Ishikawa (cell line): ENCODE measurements around the gene APOA5.

Source experiments
- CEBPB ChIP-seq: IDR thresholded peaks from 2 replicates; pipeline ENCODE4 v1.6.1; 2012
- CREB1 ChIP-seq: IDR thresholded peaks from 2 replicates; pipeline ENCODE4 v1.6.1; 2012; ENCODE audit warnings: low read depth
- EGR1 ChIP-seq: IDR thresholded peaks from 2 replicates; pipeline ENCODE4 v1.6.1; 2012
- EP300 ChIP-seq: IDR thresholded peaks from 2 replicates; pipeline ENCODE4 v1.6.1; 2012; ENCODE audit warnings: borderline replicate concordance
- FOXM1 ChIP-seq: IDR thresholded peaks from 2 replicates; pipeline ENCODE4 v1.6.1; 2012; ENCODE audit warnings: low read depth, borderline replicate concordance
- NFIC ChIP-seq: IDR thresholded peaks from 2 replicates; pipeline ENCODE4 v1.6.1; 2012
- RAD21 ChIP-seq: IDR thresholded peaks from 2 replicates; pipeline ENCODE4 v1.6.1; 2012; ENCODE audit warnings: low read depth
- TAF1 ChIP-seq: IDR thresholded peaks from 2 replicates; pipeline ENCODE4 v1.6.1; 2012; ENCODE audit warnings: low read depth, mild to moderate bottlenecking
- TCF12 ChIP-seq: IDR thresholded peaks from 2 replicates; pipeline ENCODE4 v1.6.1; 2012; ENCODE audit warnings: low read depth
- TEAD4 ChIP-seq: IDR thresholded peaks from 2 replicates; pipeline ENCODE4 v1.6.1; 2012
- YY1 ChIP-seq: IDR thresholded peaks from 2 replicates; pipeline ENCODE4 v1.6.1; 2012; ENCODE audit warnings: low read depth
- ZBTB7A ChIP-seq: IDR thresholded peaks from 2 replicates; pipeline ENCODE4 v1.6.1; 2012; ENCODE audit warnings: low read depth
- TF ChIP-seq, protein P1 (sequence below): IDR thresholded peaks from 2 replicates; pipeline ENCODE4 v1.6.1; 2012; ENCODE audit warnings: low read depth, mild to moderate bottlenecking
- TF ChIP-seq, protein P2 (sequence below): IDR thresholded peaks from 2 replicates; pipeline ENCODE4 v1.6.1; 2012
- TF ChIP-seq, protein P3 (sequence below): IDR thresholded peaks from 2 replicates; pipeline ENCODE4 v1.6.1; 2012

Gene APOA5

DNA sequence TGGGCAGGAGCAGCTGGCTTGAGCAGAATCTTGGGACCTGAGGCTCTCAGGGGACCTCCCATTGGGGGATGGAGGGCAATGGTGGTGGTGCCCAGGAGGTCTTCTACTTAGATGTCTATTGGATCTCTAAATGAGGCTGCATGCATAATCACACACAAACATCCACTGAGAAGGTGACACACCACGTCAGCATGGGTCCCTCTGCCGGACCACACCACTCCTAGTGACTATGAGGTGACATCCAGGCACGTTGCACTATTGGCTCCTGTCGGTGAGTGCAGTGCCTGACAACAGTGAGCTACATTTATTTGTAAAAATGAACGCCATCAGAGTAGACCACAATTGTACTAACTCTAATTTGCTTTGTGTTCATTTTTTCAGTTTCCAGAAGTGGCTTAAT, 33.8 kb upstream of the APOA5 start:
- TF ChIP-seq ZBTB7A (no peak), CEBPB (no peak), TEAD4 (no peak), RAD21 (no peak)
- TF ChIP-seq, protein P1, sequence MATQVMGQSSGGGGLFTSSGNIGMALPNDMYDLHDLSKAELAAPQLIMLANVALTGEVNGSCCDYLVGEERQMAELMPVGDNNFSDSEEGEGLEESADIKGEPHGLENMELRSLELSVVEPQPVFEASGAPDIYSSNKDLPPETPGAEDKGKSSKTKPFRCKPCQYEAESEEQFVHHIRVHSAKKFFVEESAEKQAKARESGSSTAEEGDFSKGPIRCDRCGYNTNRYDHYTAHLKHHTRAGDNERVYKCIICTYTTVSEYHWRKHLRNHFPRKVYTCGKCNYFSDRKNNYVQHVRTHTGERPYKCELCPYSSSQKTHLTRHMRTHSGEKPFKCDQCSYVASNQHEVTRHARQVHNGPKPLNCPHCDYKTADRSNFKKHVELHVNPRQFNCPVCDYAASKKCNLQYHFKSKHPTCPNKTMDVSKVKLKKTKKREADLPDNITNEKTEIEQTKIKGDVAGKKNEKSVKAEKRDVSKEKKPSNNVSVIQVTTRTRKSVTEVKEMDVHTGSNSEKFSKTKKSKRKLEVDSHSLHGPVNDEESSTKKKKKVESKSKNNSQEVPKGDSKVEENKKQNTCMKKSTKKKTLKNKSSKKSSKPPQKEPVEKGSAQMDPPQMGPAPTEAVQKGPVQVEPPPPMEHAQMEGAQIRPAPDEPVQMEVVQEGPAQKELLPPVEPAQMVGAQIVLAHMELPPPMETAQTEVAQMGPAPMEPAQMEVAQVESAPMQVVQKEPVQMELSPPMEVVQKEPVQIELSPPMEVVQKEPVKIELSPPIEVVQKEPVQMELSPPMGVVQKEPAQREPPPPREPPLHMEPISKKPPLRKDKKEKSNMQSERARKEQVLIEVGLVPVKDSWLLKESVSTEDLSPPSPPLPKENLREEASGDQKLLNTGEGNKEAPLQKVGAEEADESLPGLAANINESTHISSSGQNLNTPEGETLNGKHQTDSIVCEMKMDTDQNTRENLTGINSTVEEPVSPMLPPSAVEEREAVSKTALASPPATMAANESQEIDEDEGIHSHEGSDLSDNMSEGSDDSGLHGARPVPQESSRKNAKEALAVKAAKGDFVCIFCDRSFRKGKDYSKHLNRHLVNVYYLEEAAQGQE: no peak

DNA sequence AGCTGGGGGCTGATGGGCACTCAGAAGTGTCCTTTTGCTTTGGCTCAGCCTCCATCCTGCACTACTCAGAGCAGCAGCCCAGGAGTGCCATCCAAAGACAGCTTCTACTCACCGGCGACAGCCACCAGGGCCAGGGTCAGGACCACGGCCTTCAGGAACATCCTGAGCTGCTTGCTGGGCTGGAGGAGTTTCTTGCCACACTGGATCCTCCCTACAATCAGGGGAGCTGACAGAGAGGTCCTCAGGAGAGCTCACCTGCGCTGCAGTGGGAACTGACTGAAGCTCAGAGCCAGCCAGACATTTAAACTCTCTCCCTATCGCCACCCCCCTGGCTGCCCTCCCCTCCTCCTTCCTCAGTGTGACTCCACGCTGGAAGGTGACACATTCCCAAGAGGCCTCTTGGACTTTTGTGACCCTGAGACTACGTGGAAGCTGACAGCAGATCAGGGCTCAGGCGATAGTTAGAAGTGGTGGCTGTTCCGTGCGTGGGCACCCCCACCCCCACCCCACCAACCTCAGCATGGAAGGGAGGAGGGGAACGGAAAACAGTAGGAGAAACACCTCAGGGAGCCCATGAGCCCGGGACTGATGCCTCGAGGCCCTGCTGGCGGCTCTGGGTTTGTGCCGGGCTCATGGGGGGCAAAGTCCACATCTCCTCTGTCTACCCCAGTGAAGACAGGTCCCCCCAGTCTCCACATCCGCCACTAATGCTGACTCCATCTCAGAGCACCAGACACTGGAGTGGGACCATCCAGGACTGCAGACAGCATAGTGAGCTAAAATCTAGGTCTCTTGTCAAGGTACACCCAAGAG, 31.6 kb upstream of the APOA5 start, which contains the start of gene APOA4:
Gene APOA4 (minus strand): TSS at position 274 of the 813 bp plus-strand sequence. CDS start 113 bp downstream, at position 161.
- TF ChIP-seq, protein P1: no peak

DNA sequence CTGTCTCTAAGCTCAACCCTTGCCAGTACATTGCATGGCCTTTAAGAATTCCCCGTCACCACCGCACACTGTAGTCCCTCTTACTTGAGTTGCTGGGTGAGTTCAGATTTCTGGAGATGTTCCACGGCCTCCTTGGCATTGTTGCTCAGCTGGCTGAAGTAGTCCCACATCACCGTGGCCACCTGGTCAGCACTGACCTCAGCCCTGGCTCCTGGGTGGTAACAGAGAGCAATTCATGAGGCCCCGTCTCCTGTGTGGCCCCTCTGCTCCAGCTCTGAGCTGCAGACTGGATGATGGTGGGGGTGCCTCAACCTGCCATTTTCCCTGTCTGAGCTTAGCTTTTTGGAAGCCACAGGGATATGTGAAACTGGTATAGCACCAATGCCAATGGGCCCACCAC, 30.9 kb upstream of the APOA5 start:
- TF ChIP-seq EGR1: no peak
- no peak for TF ChIP-seq ZBTB7A
- no peak for TF ChIP-seq CEBPB
- TF ChIP-seq, protein P2, sequence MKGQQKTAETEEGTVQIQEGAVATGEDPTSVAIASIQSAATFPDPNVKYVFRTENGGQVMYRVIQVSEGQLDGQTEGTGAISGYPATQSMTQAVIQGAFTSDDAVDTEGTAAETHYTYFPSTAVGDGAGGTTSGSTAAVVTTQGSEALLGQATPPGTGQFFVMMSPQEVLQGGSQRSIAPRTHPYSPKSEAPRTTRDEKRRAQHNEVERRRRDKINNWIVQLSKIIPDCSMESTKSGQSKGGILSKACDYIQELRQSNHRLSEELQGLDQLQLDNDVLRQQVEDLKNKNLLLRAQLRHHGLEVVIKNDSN: no peak
- TF ChIP-seq, protein P3, sequence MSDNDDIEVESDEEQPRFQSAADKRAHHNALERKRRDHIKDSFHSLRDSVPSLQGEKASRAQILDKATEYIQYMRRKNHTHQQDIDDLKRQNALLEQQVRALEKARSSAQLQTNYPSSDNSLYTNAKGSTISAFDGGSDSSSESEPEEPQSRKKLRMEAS: no peak
- TF ChIP-seq, protein P1: no peak
- no peak for TF ChIP-seq NFIC
- no peak for TF ChIP-seq YY1
- TF ChIP-seq FOXM1: no peak
- TF ChIP-seq RAD21: no peak
- TF ChIP-seq TAF1: no peak
- TF ChIP-seq TEAD4: no peak
- TF ChIP-seq EP300: no peak
- no peak for TF ChIP-seq TCF12
- TF ChIP-seq CREB1: no peak

DNA sequence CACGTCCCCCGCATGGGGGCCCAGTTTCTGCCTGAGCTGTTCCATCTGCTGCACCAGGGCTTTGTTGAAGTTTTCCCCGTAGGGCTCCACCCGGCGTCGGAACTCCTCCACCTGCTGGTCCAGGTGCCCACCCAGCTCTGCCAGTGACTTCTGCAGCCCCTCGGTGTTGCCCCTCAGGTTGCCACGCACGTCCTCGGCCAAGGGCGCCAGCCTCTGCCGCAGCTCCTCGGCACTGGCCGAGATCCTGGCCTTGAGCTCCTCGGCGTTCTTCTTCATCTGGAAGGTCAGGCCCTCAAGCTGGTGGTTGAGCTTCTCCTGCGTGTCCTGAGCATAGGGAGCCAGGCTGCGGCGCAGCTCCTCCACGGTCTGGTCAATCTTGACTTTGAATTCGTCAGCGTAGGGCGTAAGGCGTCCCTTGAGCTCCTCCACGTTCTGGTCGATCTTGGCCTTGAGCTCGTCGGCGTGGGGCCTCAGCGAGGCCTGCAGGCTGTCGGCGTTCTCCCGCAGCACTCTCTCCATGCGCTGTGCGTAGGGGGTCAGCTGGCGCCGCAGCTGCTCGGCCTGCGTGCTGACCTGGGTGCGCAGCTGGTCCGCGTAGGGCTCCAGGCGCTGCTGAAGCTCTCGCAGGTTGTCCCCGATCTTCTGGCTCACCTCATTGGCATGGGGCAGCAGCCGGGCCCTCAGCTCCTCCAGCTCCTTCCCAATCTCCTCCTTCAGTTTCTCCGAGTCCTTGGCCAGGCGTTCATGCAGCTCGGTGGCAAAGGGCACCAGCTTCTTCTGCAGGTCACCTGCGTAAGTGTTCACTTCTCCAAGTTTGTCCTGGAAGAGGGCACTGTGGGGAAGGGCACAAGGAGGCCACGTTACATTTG, 29.6 kb upstream of the APOA5 start:
- no peak for TF ChIP-seq EP300
- no peak for TF ChIP-seq NFIC
- TF ChIP-seq TCF12: no peak
- TF ChIP-seq, protein P1: no peak
- no peak for TF ChIP-seq CREB1
- TF ChIP-seq FOXM1: no peak
